ENCODE measurements around the gene WRNIP1. TPM values are rescaled to one million over a fixed set of nuclear protein-coding genes. Genes with fewer than 3 reads are reported as not detected.

The WRNIP1 gene
- total RNA-seq, 1 donor from 2014 or later = 73.6 TPM

DNA sequence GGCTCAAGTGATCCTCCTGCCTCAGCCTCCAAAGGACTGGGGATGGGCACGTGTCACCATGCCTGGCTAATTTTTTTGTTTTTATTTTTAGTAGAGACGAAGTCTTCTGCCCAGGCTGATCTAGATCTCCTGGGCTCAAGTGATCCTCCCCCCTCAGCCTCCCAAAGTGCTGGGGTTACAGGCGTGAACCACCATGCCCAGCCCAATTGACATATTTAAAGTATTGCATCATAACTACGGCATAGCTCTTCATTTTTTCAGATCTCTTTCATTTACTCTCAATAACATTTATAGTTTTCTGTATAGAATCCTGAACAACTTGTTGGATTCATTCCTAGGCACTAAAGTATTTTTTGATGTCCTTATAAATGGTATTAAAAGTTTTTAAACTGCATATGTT is 63.4 kb downstream of the WRNIP1 start:
- H3K36me3 ChIP-seq (ENCODE audit: control insufficient read depth, insufficient read depth, low read length) = no peaks in the 10 kb centered on the region
- TF ChIP-seq, protein P1, sequence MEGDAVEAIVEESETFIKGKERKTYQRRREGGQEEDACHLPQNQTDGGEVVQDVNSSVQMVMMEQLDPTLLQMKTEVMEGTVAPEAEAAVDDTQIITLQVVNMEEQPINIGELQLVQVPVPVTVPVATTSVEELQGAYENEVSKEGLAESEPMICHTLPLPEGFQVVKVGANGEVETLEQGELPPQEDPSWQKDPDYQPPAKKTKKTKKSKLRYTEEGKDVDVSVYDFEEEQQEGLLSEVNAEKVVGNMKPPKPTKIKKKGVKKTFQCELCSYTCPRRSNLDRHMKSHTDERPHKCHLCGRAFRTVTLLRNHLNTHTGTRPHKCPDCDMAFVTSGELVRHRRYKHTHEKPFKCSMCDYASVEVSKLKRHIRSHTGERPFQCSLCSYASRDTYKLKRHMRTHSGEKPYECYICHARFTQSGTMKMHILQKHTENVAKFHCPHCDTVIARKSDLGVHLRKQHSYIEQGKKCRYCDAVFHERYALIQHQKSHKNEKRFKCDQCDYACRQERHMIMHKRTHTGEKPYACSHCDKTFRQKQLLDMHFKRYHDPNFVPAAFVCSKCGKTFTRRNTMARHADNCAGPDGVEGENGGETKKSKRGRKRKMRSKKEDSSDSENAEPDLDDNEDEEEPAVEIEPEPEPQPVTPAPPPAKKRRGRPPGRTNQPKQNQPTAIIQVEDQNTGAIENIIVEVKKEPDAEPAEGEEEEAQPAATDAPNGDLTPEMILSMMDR (IDR thresholded peaks at IDR 0.05; ENCODE audit: insufficient read depth, low read length, poor library complexity, severe bottlenecking) = no peak
- no peaks in the 10 kb centered on the region for H3K27me3 ChIP-seq (ENCODE audit: control insufficient read depth, insufficient read depth, low read length)
- DNase-seq (ENCODE audit: low read depth) = no peak
- no peak overlapping the region for H3K4me3 ChIP-seq (ENCODE audit: low read depth, low read length)

DNA sequence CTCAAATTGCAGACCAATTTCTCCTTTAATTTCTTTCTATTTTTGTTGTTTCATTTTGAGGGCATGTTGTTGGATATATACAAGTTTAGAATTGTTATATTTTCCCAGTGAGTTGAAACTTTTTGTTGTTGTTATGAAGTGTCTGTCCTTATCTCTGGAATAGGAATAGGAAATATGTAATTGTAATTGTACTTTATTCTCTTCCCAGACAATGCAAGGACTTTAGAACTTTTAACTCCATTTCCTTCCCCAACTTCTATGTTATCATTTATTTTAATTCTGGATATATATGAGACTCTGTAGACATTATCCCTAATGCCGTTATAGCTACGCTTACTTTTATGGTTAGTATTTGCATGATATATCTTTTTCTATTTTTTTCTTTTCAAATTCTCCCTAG is 64.1 kb downstream of the WRNIP1 start:
- H3K4me3 ChIP-seq (ENCODE audit: low read depth, low read length) = no peak overlapping the region
- no peak for DNase-seq (ENCODE audit: low read depth)
- H3K36me3 ChIP-seq (ENCODE audit: control insufficient read depth, insufficient read depth, low read length) = no peaks in the 10 kb centered on the region
- H3K27me3 ChIP-seq (ENCODE audit: control insufficient read depth, insufficient read depth, low read length) = no peaks in the 10 kb centered on the region
- TF ChIP-seq, protein P1 (IDR thresholded peaks at IDR 0.05; ENCODE audit: insufficient read depth, low read length, poor library complexity, severe bottlenecking) = no peak

DNA sequence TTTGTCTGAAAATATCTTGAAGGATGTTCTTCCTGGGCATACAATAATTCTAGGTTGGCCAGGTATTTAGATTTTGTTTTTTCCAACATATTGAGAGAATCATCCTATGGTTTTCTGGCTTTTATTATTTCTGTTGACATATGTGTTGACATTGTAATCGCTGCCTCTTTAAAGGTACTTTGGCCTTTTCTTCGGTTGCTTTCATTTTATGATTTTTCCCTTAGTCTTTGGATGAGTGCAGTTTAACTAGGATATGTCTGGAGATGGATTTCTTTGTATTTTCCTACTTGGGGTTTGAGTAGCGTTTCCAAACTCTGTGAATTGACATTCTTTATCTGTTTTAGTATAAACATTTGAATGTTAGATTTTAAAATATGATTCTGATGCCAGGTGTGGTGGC is 65.0 kb downstream of the WRNIP1 start:
- DNase-seq (ENCODE audit: low read depth) = no peak
- Histone ChIP-seq H3K36me3 (ENCODE audit: control insufficient read depth, insufficient read depth, low read length) (no peaks in the 10 kb centered on the region), H3K4me3 (ENCODE audit: low read depth, low read length) (no peak overlapping the region), H3K27me3 (ENCODE audit: control insufficient read depth, insufficient read depth, low read length) (no peaks in the 10 kb centered on the region)
- TF ChIP-seq, protein P1 (IDR thresholded peaks at IDR 0.05; ENCODE audit: insufficient read depth, low read length, poor library complexity, severe bottlenecking) = no peak

DNA sequence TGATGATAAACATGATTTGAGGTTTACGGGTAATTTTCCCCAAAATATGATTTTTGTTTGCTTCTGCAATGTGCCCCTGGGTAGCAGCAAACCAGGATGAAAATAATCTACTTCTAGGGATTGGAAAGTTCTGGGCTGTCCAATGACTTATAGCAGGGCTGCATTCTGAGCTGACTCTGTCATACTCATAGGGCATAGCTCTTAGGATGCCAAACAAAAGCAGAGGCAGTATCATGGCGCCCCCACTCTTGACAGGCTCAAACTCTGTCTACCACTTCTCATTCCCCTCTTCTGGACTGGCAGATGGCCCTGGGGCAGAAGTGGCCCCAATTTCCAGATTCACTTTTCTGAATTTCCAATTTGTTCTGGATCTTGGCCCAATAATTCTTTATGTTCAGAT is 66.2 kb downstream of the WRNIP1 start:
- peaks cover 1% of the 10 kb centered on the region for H3K36me3 ChIP-seq (ENCODE audit: control insufficient read depth, insufficient read depth, low read length)

DNA sequence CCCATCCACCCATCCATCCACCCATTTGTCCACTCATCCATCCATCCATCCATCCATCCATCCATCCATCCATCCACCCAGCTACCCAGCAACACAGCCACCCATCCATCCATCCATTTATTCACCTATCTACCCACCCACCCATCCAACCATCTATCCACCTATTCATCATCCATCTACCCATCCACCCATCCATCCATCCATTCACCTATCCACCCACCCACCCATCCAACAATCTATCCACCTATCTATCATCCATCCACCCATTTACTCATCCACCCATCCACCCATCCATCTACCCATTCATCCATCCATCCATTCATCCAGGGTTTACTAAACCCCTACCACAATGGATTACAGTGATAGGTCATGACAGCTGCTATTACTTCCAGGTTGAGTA is 69.1 kb downstream of the WRNIP1 start:
- TF ChIP-seq, protein P1 (IDR thresholded peaks at IDR 0.05; ENCODE audit: insufficient read depth, low read length, poor library complexity, severe bottlenecking) = no peak
- peaks cover 1% of the 10 kb centered on the region for H3K36me3 ChIP-seq (ENCODE audit: control insufficient read depth, insufficient read depth, low read length)
- H3K27me3 ChIP-seq (ENCODE audit: control insufficient read depth, insufficient read depth, low read length) = no peaks in the 10 kb centered on the region
- no peak overlapping the region for H3K4me3 ChIP-seq (ENCODE audit: low read depth, low read length)
- no peak for DNase-seq (ENCODE audit: low read depth)

More for the DNA sequence above, 66.2 kb downstream of the WRNIP1 start:
- no peak for DNase-seq (ENCODE audit: low read depth)
- H3K4me3 ChIP-seq (ENCODE audit: low read depth, low read length) = no peak overlapping the region
- no peaks in the 10 kb centered on the region for H3K27me3 ChIP-seq (ENCODE audit: control insufficient read depth, insufficient read depth, low read length)
- TF ChIP-seq, protein P1 (IDR thresholded peaks at IDR 0.05; ENCODE audit: insufficient read depth, low read length, poor library complexity, severe bottlenecking) = no peak

Other genes with a start within 250 kb of the WRNIP1 start
- gene MYLK4, start 14.5 kb upstream of the WRNIP1 start, total RNA-seq = 0.42 and 0.75 TPM in 2 replicates
- gene SERPINB1, start 76.5 kb downstream of the WRNIP1 start, total RNA-seq = 39.9 and 43.2 TPM in 2 replicates
- gene SERPINB9, start 137.9 kb downstream of the WRNIP1 start, total RNA-seq = 9.3 and 11.7 TPM in 2 replicates
- gene SERPINB6, start 206.2 kb downstream of the WRNIP1 start, total RNA-seq = 101 and 139 TPM in 2 replicates
- gene NQO2, start 234.5 kb downstream of the WRNIP1 start, total RNA-seq = 10.7 and 19.2 TPM in 2 replicates

Measured in kidney epithelial cell (primary cell).